ENCODE data around the gene MTUS2. TPM values are rescaled to one million over a fixed set of nuclear protein-coding genes. Genes with fewer than 3 reads are reported as not detected.

The MTUS2 gene
- total and polyA plus RNA-seq, 7 experiments from 2014 or later, result 0.05 to 0.83 TPM; not detected in 5

DNA sequence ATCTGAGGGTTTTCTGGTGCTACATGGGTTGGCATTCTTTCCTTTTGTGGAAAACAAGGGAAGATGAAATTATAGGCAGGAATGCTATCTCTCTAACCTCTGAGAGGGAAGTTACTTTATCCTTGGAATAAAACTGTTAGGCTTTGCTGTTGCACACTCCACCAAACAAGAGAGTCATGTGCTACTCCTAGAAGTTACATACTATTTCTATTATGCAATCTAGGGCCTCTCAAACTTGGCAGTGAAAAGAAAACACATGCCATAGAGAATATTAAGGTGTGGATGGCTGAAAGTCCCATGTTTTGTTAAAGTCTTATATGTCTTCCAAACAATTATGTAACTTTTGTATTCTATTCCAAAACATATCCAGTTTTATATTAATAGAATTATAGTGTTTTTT lies 407.4 kb downstream of the MTUS2 start:
- ChIA-PET POLR2A (no interaction called here), CTCF (no interaction called here)
- no peak for ATAC-seq
- DNase-seq, result no peak
- Histone ChIP-seq H3K36me3 (ENCODE audit: control insufficient read depth in 2 of 3, insufficient read depth in 3 of 3, low read length in 3 of 3) (no peaks in the 10 kb centered on the region), H3K4me3 (ENCODE audit: low read length) (no peak overlapping the region), H3K27me3 (ENCODE audit: control insufficient read depth in 2 of 2, insufficient read depth in 2 of 2, low read length in 2 of 2) (no peaks in the 10 kb centered on the region), H3K4me1 (ENCODE audit: control insufficient read depth in 2 of 2, insufficient read depth in 2 of 2, low read length in 2 of 2) (no peaks in the 10 kb centered on the region), H3K9me3 (ENCODE audit: control insufficient read depth in 2 of 3, low read length in 3 of 3) (no peaks in the 10 kb centered on the region), H3K27ac (ENCODE audit: low read depth, low read length) (no peak overlapping the region)
- Mint-ChIP-seq H3K36me3 (no peaks in the 10 kb centered on the region), H3K4me3 (no peak overlapping the region), H3K27ac (no peak overlapping the region), H3K27me3 (peaks cover 0 to 23% (median 9%) of the 10 kb centered on the region in 5 donors), H3K4me1 (no peaks in the 10 kb centered on the region), H3K9me3 (peaks cover 0 to 8% (median 0%) of the 10 kb centered on the region in 11 donors)
- intact Hi-C loops (cut with micrococcal nuclease), result no loop called here

DNA sequence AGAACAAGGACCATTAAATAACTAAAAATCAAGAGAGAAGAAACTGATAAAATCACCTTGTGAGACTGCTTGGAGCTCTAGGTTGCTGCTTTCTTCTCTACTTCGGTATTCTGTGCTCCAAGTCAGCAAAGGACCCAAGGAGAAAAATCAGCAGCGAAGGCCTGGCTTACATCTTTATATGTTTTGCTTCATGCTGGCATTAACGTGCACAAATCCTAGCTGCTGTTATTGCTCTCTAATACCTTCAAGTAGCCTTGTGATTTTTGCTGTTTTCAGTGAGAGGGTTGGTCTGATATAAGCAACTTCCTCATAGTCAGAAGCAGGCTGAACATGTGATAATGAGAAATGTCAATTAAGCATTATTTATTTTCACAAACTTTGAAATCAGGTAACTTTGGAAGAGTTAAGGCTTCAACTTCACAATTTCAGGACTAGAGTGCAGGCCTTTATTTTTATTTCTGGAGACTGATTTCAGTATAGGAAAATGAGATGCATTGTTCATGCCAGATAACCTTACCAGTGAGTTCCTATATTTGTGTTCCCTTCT lies 410.2 kb downstream of the MTUS2 start:
- Histone ChIP-seq H3K36me3 (ENCODE audit: control insufficient read depth in 2 of 3, insufficient read depth in 3 of 3, low read length in 3 of 3) (no peaks in the 10 kb centered on the region), H3K9me3 (ENCODE audit: control insufficient read depth in 2 of 3, low read length in 3 of 3) (no peaks in the 10 kb centered on the region), H3K4me1 (ENCODE audit: control insufficient read depth in 2 of 2, insufficient read depth in 2 of 2, low read length in 2 of 2) (no peaks in the 10 kb centered on the region), H3K4me3 (ENCODE audit: low read length) (no peak overlapping the region), H3K27ac (ENCODE audit: low read depth, low read length) (no peak overlapping the region), H3K27me3 (ENCODE audit: control insufficient read depth in 2 of 2, insufficient read depth in 2 of 2, low read length in 2 of 2) (no peaks in the 10 kb centered on the region)
- H3K4me1 Mint-ChIP-seq, result no peaks in the 10 kb centered on the region
- no peaks in the 10 kb centered on the region for H3K36me3 Mint-ChIP-seq
- ChIA-PET POLR2A (no interaction called here), CTCF (no interaction called here)
- intact Hi-C loops (cut with micrococcal nuclease), result no loop called here
- no peak overlapping the region for H3K4me3 Mint-ChIP-seq
- H3K27ac Mint-ChIP-seq, result no peak overlapping the region
- DNase-seq (no peak), ATAC-seq (no peak)
- H3K27me3 Mint-ChIP-seq, result peaks cover 0 to 9% (median 6%) of the 10 kb centered on the region in 5 donors
- H3K9me3 Mint-ChIP-seq, result peaks cover 0 to 3% (median 0%) of the 10 kb centered on the region in 11 donors

DNA sequence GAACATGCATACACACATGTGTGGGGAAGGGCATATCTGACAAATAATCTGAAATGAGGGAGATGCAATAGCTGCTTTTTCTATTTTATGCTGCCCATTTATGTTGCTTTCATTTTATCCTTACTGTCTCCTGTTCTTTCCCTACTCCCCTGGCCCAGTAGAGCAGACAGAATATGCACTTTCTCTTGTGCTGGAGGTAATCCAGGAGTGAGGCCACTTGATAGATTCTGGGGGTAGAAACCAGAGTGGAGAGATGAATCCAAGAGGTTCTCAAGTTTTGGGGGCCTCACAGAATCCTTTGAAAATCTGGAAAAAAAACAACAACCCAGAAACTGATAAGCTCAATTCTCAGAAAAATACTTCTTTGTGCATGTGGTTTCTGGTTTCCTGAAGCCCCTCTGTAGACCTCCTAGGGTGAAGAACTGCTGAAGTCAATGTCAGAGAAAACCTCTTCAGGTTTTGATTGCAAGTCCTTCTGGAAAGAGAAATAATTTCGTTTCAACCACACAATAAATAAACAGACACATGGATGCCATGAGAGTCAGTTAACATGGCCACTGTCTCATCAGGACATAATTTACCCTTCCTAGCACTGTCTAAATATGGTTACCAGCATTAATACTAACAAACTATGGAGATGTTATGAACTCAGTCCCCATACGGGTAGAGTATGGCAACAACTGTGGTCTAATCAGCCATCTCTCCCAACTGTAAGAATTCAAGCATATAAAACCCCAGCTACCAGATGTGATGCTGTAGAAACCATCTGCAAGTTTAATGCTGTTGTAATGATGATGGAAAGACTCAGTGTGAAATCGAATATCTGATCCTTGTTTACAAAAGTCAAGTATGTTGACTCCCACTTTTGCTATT lies 419.8 kb downstream of the MTUS2 start:
- no peak overlapping the region for H3K4me3 ChIP-seq (ENCODE audit: low read length)
- H3K27me3 ChIP-seq (ENCODE audit: control insufficient read depth in 2 of 2, insufficient read depth in 2 of 2, low read length in 2 of 2), result no peaks in the 10 kb centered on the region
- Mint-ChIP-seq H3K36me3 (peaks cover 0 to 7% (median 0%) of the 10 kb centered on the region in 5 donors), H3K27me3 (peaks cover 0 to 43% (median 14%) of the 10 kb centered on the region in 5 donors), H3K4me3 (no peak overlapping the region), H3K27ac (no peak overlapping the region), H3K4me1 (no peaks in the 10 kb centered on the region), H3K9me3 (peaks cover 0 to 12% (median 6%) of the 10 kb centered on the region in 11 donors)
- H3K27ac ChIP-seq (ENCODE audit: low read depth, low read length), result no peak overlapping the region
- no peak for DNase-seq
- no peaks in the 10 kb centered on the region for H3K36me3 ChIP-seq (ENCODE audit: control insufficient read depth in 2 of 3, insufficient read depth in 3 of 3, low read length in 3 of 3)
- H3K9me3 ChIP-seq (ENCODE audit: control insufficient read depth in 2 of 3, low read length in 3 of 3), result no peaks in the 10 kb centered on the region
- ChIA-PET POLR2A (no interaction called here), CTCF (no interaction called here)
- ATAC-seq, result no peak
- intact Hi-C loops (cut with micrococcal nuclease), result no loop called here
- H3K4me1 ChIP-seq (ENCODE audit: control insufficient read depth in 2 of 2, insufficient read depth in 2 of 2, low read length in 2 of 2), result no peaks in the 10 kb centered on the region

DNA sequence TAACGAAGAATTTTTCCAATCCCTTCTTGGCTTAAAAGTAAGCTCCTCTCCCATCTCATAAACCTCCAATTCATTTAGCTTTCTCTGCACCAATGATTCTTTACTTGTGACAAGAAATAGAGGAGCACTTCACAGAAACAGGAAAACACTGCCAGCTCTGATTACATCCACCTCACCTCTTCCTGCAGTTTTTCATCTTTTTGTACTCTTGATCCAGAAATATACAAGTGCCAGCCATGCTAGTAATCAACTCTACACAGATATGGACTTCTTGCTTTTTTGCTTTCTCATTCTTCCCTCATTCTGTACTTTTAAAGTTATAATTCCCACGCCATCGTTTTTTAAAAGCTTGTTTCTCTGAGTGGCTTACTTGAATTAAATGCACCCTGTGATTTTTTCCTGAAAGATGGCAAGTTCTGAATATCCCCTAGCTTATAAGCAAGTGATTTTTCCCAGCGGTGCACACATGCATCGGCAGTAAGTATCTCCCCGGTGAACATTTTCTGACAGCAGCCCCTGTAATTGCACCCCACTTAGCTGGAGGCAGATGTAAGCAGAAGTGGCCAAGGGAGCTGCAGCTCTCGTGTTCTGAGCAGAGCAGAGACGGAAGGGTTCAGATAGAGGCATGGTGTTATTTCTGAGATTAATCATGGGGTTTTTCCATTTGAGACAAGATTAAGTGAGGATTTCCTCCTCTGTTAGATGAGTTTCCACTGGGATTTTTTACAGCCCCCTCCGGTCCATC lies 434.7 kb downstream of the MTUS2 start:
- peaks cover 0 to 9% (median 0%) of the 10 kb centered on the region in 11 donors for H3K9me3 Mint-ChIP-seq
- H3K4me3 ChIP-seq (ENCODE audit: low read length), result no peak overlapping the region
- no peaks in the 10 kb centered on the region for H3K27me3 ChIP-seq (ENCODE audit: control insufficient read depth in 2 of 2, insufficient read depth in 2 of 2, low read length in 2 of 2)
- H3K9me3 ChIP-seq (ENCODE audit: control insufficient read depth in 2 of 3, low read length in 3 of 3), result no peaks in the 10 kb centered on the region
- H3K27ac Mint-ChIP-seq, result no peak overlapping the region
- no peaks in the 10 kb centered on the region for H3K36me3 Mint-ChIP-seq
- DNase-seq, result no peak
- intact Hi-C loops (cut with micrococcal nuclease), result no loop called here
- no peak for ATAC-seq
- no peaks in the 10 kb centered on the region for H3K4me1 Mint-ChIP-seq
- ChIA-PET POLR2A (no interaction called here), CTCF (no interaction called here)
- H3K4me1 ChIP-seq (ENCODE audit: control insufficient read depth in 2 of 2, insufficient read depth in 2 of 2, low read length in 2 of 2), result no peaks in the 10 kb centered on the region
- H3K27me3 Mint-ChIP-seq, result peaks cover 2 to 42% (median 22%) of the 10 kb centered on the region in 5 donors
- no peaks in the 10 kb centered on the region for H3K36me3 ChIP-seq (ENCODE audit: control insufficient read depth in 2 of 3, insufficient read depth in 3 of 3, low read length in 3 of 3)
- H3K27ac ChIP-seq (ENCODE audit: low read depth, low read length), result no peak overlapping the region
- no peak overlapping the region for H3K4me3 Mint-ChIP-seq

DNA sequence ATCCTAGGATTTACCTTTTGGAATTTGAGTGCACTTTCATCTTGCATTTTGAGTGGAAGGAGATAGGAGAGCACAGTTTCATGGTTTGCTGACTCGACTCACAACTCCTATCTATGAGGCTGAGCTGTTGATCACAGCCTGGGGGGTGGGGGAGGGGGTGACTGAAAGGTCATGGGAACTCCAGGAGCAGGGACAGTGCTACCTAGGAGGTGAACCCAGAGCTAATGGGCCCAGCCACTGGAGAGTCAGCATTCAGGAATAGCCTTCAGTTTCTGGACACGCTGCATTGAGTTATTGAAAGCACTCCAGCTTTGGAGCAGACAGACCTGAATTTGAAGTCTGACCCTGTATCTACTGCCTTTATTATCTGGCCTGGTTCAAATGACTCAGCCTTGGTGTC lies 435.4 kb downstream of the MTUS2 start:
- ATAC-seq (no peak), DNase-seq (no peak)
- Mint-ChIP-seq H3K4me3 (no peak overlapping the region), H3K4me1 (no peaks in the 10 kb centered on the region), H3K27ac (no peak overlapping the region), H3K36me3 (no peaks in the 10 kb centered on the region), H3K27me3 (peaks cover 2 to 42% (median 22%) of the 10 kb centered on the region in 5 donors), H3K9me3 (peaks cover 0 to 9% (median 0%) of the 10 kb centered on the region in 11 donors)
- no peaks in the 10 kb centered on the region for H3K9me3 ChIP-seq (ENCODE audit: control insufficient read depth in 2 of 3, low read length in 3 of 3)
- ChIA-PET CTCF (no interaction called here), POLR2A (no interaction called here)
- H3K36me3 ChIP-seq (ENCODE audit: control insufficient read depth in 2 of 3, insufficient read depth in 3 of 3, low read length in 3 of 3), result no peaks in the 10 kb centered on the region
- no peaks in the 10 kb centered on the region for H3K4me1 ChIP-seq (ENCODE audit: control insufficient read depth in 2 of 2, insufficient read depth in 2 of 2, low read length in 2 of 2)
- no peaks in the 10 kb centered on the region for H3K27me3 ChIP-seq (ENCODE audit: control insufficient read depth in 2 of 2, insufficient read depth in 2 of 2, low read length in 2 of 2)
- no peak overlapping the region for H3K4me3 ChIP-seq (ENCODE audit: low read length)
- intact Hi-C loops (cut with micrococcal nuclease), result no loop called here
- no peak overlapping the region for H3K27ac ChIP-seq (ENCODE audit: low read depth, low read length)

DNA sequence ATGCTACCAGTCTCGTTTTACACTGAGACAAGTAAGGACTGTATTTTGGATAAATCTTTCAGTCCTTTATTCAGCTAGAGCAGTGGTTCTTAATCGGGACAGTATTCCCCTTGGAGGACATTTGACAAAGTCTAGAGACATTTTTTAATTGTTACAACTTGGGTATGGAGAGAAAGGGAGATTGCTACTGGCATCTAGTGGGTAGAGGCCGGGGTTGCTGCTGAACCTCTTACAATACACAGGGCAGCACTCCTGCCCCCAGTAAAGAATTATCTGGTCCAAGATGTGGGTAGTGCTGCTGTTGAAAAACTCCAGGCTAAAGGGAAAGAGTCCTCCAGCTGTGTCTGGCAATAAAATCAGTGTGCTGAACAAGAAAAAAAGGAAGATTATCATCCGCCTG lies 440.5 kb downstream of the MTUS2 start:
- no peaks in the 10 kb centered on the region for H3K4me1 Mint-ChIP-seq
- no peak overlapping the region for H3K4me3 ChIP-seq (ENCODE audit: low read length)
- CTCF ChIA-PET, result no interaction called here
- H3K9me3 Mint-ChIP-seq, result peaks cover 4 to 22% (median 10%) of the 10 kb centered on the region in 11 donors
- peaks cover 2 to 25% (median 16%) of the 10 kb centered on the region in 5 donors for H3K27me3 Mint-ChIP-seq
- POLR2A ChIA-PET, result no interaction called here
- H3K27ac ChIP-seq (ENCODE audit: low read depth, low read length), result no peak overlapping the region
- H3K9me3 ChIP-seq (ENCODE audit: control insufficient read depth in 2 of 3, low read length in 3 of 3), result no peaks in the 10 kb centered on the region
- no peaks in the 10 kb centered on the region for H3K4me1 ChIP-seq (ENCODE audit: control insufficient read depth in 2 of 2, insufficient read depth in 2 of 2, low read length in 2 of 2)
- no peak overlapping the region for H3K4me3 Mint-ChIP-seq
- H3K36me3 ChIP-seq (ENCODE audit: control insufficient read depth in 2 of 3, insufficient read depth in 3 of 3, low read length in 3 of 3), result no peaks in the 10 kb centered on the region
- H3K27ac Mint-ChIP-seq, result no peak overlapping the region
- DNase-seq (no peak), ATAC-seq (no peak)
- intact Hi-C loops (cut with micrococcal nuclease), result no loop called here
- H3K27me3 ChIP-seq (ENCODE audit: control insufficient read depth in 2 of 2, insufficient read depth in 2 of 2, low read length in 2 of 2), result no peaks in the 10 kb centered on the region
- H3K36me3 Mint-ChIP-seq, result peaks cover 0 to 5% (median 0%) of the 10 kb centered on the region in 5 donors
